Activated T-cell treated with anti-CD3 and anti-CD28 coated beads for 24 hours (primary cell): Measurements from ENCODE around the gene CKM.

Source experiments
- DNase-seq: peaks from one replicate; pipeline ENCODE4 v3.0.0-alpha.2; 2020; ENCODE audit warnings: low read depth

The CKM gene

GRCh38 chr19:45322744-45323281 is at the start of gene CKM:
Gene CKM, minus strand, starts transcription at chr19:45322875. Its CDS starts 3,162 bp downstream, at chr19:45319713.
- DNase-seq = no peak

GRCh38 chr19:45370410-45371204 is 47.9 kb upstream of the CKM start, which contains the start of gene ERCC2:
Gene ERCC2, minus strand, starts transcription at chr19:45370573. Its CDS starts 33 bp downstream, at chr19:45370540.
- peak; percentile 100 for DNase-seq

GRCh38 chr19:45368737-45369340 is 46.2 kb upstream of the CKM start:
- DNase-seq = no peak

- DNase-seq = no peak
Observed at GRCh38 chr19:45368127-45368526, 45.5 kb upstream of the CKM start.

- DNase-seq = no peak
Observed at GRCh38 chr19:45364696-45365095, 42.0 kb upstream of the CKM start.

- DNase-seq = no peak
Observed at GRCh38 chr19:45363861-45364459, 41.3 kb upstream of the CKM start.

- DNase-seq = no peak
Observed at GRCh38 chr19:45362291-45362690, 39.6 kb upstream of the CKM start.

GRCh38 chr19:45361608-45362007 is 38.9 kb upstream of the CKM start:
- no peak for DNase-seq

- no peak for DNase-seq
Observed at GRCh38 chr19:45358213-45358792, 35.6 kb upstream of the CKM start.

- no peak for DNase-seq
Observed at GRCh38 chr19:45357445-45357783, 34.7 kb upstream of the CKM start.

- DNase-seq = no peak
Observed at GRCh38 chr19:45356760-45357444, 34.2 kb upstream of the CKM start.

GRCh38 chr19:45355910-45356309 is 33.2 kb upstream of the CKM start:
- DNase-seq = no peak

GRCh38 chr19:45355402-45355801 is 32.7 kb upstream of the CKM start:
- no peak for DNase-seq

GRCh38 chr19:45354241-45354842 is 31.7 kb upstream of the CKM start:
- DNase-seq = no peak

GRCh38 chr19:45352914-45353796 is 30.5 kb upstream of the CKM start:
- DNase-seq = no peak

GRCh38 chr19:45352471-45352870 is 29.8 kb upstream of the CKM start:
- no peak for DNase-seq

- no peak for DNase-seq
Observed at GRCh38 chr19:45352062-45352461, 29.4 kb upstream of the CKM start.

- no peak for DNase-seq
Observed at GRCh38 chr19:45351401-45351952, 28.8 kb upstream of the CKM start.

GRCh38 chr19:45350477-45351058 is 27.9 kb upstream of the CKM start:
- no peak for DNase-seq

GRCh38 chr19:45349430-45349941 is 26.8 kb upstream of the CKM start:
- no peak for DNase-seq
